AG10803 (cell line): ENCODE data around the gene DBN1.
A peak's percentile ranks its signal among the peaks of the same experiment; 100 is the strongest.
"Not testable (repeated sequence)": the region's sequence is repeated elsewhere in the genome, so short reads cannot be mapped to it uniquely, and the experiment has no call there.

Source experiments
- DNase-seq: peaks from one replicate; pipeline ENCODE4 v3.0.0; 2010; ENCODE audit warnings: low read depth
- H3K4me3 ChIP-seq: 2 replicates; pipeline ENCODE4 v1.5.1; 2011; ENCODE audit warnings: mild to moderate bottlenecking, low read length, control low read depth
- TF ChIP-seq, protein P1 (sequence below): conservative IDR thresholded peaks from 2 replicates; pipeline ENCODE4 v1.5.1; 2011; ENCODE audit warnings: mild to moderate bottlenecking, low read length, control low read depth, inconsistent platforms

The DBN1 gene

GRCh38 chr5:177427211-177427822 is 46.1 kb downstream of the DBN1 start:
- H3K4me3 ChIP-seq = peak overlapping the region; percentile 74
- no peak for DNase-seq
- TF ChIP-seq, protein P1, sequence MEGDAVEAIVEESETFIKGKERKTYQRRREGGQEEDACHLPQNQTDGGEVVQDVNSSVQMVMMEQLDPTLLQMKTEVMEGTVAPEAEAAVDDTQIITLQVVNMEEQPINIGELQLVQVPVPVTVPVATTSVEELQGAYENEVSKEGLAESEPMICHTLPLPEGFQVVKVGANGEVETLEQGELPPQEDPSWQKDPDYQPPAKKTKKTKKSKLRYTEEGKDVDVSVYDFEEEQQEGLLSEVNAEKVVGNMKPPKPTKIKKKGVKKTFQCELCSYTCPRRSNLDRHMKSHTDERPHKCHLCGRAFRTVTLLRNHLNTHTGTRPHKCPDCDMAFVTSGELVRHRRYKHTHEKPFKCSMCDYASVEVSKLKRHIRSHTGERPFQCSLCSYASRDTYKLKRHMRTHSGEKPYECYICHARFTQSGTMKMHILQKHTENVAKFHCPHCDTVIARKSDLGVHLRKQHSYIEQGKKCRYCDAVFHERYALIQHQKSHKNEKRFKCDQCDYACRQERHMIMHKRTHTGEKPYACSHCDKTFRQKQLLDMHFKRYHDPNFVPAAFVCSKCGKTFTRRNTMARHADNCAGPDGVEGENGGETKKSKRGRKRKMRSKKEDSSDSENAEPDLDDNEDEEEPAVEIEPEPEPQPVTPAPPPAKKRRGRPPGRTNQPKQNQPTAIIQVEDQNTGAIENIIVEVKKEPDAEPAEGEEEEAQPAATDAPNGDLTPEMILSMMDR = no peak

- no peak for DNase-seq
- peak within 1 kb of the TSS; percentile 74 for H3K4me3 ChIP-seq
- TF ChIP-seq, protein P1 = no peak
Measured at GRCh38 chr5:177426566-177427210, 46.7 kb downstream of the DBN1 start, which contains the start of gene GRK6. Gene GRK6 (plus strand): TSS chr5:177426676. CDS start chr5:177426846, 170 bp downstream.

DNA sequence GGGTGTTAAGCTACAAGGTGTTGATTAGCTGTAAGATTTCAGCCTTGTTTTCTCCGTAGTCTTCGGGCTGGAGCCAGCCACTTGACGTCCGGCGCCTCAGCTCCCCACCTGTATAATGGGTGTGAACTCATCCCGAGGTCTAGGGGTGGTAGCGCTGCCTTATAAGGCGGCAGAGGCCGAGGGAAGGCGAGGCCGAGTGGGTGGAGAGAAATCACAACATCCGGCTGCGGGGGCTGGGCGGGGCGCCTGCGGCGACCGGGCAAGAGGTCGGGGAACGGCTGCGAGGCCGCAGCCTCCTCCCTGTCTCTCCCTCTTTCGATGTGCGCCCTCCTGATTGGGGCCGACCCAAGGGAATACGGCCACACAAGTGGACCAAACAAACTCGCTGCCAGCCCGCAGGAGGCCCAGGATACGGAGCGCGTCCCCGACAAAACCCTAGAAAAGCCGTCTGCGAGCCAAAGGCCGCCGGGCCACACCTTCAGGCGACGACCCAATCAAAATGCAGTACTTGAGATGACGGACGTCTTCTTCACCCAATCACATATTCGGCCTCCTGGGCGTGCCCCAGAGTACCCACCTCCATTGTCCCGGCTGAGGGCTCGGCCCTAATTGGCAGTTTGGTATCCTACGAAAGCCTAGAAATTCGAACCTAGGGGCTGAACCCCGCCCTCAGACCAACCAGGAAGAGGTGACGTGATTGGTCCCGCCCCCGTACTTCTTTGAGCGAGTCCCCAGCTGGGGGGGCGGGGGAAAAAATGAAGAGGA is 47.5 kb downstream of the DBN1 start:
- TF ChIP-seq, protein P1 = no peak
- DNase-seq = peak; percentile 100
- H3K4me3 ChIP-seq = peak overlapping the region; percentile 73

GRCh38 chr5:177425196-177425800 is 48.1 kb downstream of the DBN1 start:
- no peak for DNase-seq
- peak overlapping the region; percentile 73 for H3K4me3 ChIP-seq
- TF ChIP-seq, protein P1 = no peak

DNA sequence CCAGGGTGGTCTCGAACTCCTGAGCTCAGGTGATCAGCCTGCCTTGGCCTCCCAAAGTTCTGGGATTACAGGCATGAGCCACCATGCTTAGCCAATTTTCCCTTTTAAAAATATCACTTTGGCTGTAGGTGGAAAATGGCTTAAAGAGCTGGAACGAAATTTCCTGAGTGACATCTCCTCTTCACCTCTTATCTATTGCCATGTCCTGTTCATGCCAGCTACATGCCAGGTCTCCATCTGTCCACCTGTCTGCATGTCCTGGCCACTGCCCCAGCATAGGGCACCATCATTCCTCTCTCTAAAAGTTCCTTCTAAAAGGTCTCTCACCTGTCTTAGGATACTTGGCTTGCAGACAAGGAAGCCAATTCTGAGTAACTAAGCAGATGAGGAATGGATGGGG is 49.8 kb downstream of the DBN1 start:
- no peak overlapping the region for H3K4me3 ChIP-seq
- no peak for DNase-seq
- TF ChIP-seq, protein P1 = no peak

- no peak overlapping the region for H3K4me3 ChIP-seq
- DNase-seq = peak; percentile 19
- TF ChIP-seq, protein P1 = no peak
Measured at GRCh38 chr5:177421062-177421798, 52.2 kb downstream of the DBN1 start.

- not testable (repeated sequence) for DNase-seq, H3K4me3 ChIP-seq
Measured at GRCh38 chr5:177420472-177420871, 53.0 kb downstream of the DBN1 start.
